Measurements from ENCODE around the gene KCNN3.

Gene KCNN3

GRCh38 chr1:154797175-154797574, 72.9 kb downstream of the KCNN3 start:
- Histone ChIP-seq H3K4me3 (ENCODE audit: low read length) (no peak overlapping the region), H3K27ac (ENCODE audit: low read depth, low read length) (no peak overlapping the region), H3K9ac (ENCODE audit: low read depth, low read length) (no peak overlapping the region), H3K9me3 (ENCODE audit: insufficient read depth, low read depth, low read length) (no peaks in the 10 kb centered on the region), H3K36me3 (ENCODE audit: insufficient read depth, low read length) (no peaks in the 10 kb centered on the region), H3K4me1 (ENCODE audit: insufficient read depth, low read length) (no peaks in the 10 kb centered on the region), H3K27me3 (ENCODE audit: insufficient read depth, low read length) (no peaks in the 10 kb centered on the region)
- WGBS: 95% methylated on average over 5 of the region's 6 CpGs

GRCh38 chr1:154796303-154796892, 73.7 kb downstream of the KCNN3 start:
- Histone ChIP-seq H3K4me1 (ENCODE audit: insufficient read depth, low read length) (no peaks in the 10 kb centered on the region), H3K9me3 (ENCODE audit: insufficient read depth, low read depth, low read length) (no peaks in the 10 kb centered on the region), H3K4me3 (ENCODE audit: low read length) (no peak overlapping the region), H3K9ac (ENCODE audit: low read depth, low read length) (no peak overlapping the region), H3K27me3 (ENCODE audit: insufficient read depth, low read length) (no peaks in the 10 kb centered on the region), H3K36me3 (ENCODE audit: insufficient read depth, low read length) (no peaks in the 10 kb centered on the region), H3K27ac (ENCODE audit: low read depth, low read length) (no peak overlapping the region)
- 94% methylated on average over 15 of the region's 15 CpGs for WGBS

- Histone ChIP-seq H3K27me3 (ENCODE audit: insufficient read depth, low read length) (no peaks in the 10 kb centered on the region), H3K4me1 (ENCODE audit: insufficient read depth, low read length) (no peaks in the 10 kb centered on the region), H3K4me3 (ENCODE audit: low read length) (no peak overlapping the region), H3K9ac (ENCODE audit: low read depth, low read length) (no peak overlapping the region), H3K27ac (ENCODE audit: low read depth, low read length) (no peak overlapping the region), H3K36me3 (ENCODE audit: insufficient read depth, low read length) (no peaks in the 10 kb centered on the region), H3K9me3 (ENCODE audit: insufficient read depth, low read depth, low read length) (no peaks in the 10 kb centered on the region)
- 76% methylated on average over 3 of the region's 3 CpGs for WGBS
These were observed 75.5 kb downstream of the KCNN3 start for GRCh38 chr1:154794608-154795007.

- WGBS: 85% methylated on average over 7 of the region's 7 CpGs
- Histone ChIP-seq H3K4me1 (ENCODE audit: insufficient read depth, low read length) (no peaks in the 10 kb centered on the region), H3K9me3 (ENCODE audit: insufficient read depth, low read depth, low read length) (no peaks in the 10 kb centered on the region), H3K36me3 (ENCODE audit: insufficient read depth, low read length) (no peaks in the 10 kb centered on the region), H3K9ac (ENCODE audit: low read depth, low read length) (no peak overlapping the region), H3K4me3 (ENCODE audit: low read length) (no peak overlapping the region), H3K27ac (ENCODE audit: low read depth, low read length) (no peak overlapping the region), H3K27me3 (ENCODE audit: insufficient read depth, low read length) (no peaks in the 10 kb centered on the region)
These were observed 76.4 kb downstream of the KCNN3 start for GRCh38 chr1:154793685-154794084.

GRCh38 chr1:154792899-154793298, 77.2 kb downstream of the KCNN3 start:
- Histone ChIP-seq H3K27ac (ENCODE audit: low read depth, low read length) (no peak overlapping the region), H3K9ac (ENCODE audit: low read depth, low read length) (no peak overlapping the region), H3K4me1 (ENCODE audit: insufficient read depth, low read length) (peaks cover 5% of the 10 kb centered on the region; the same call in 1 of the 2 replicates), H3K9me3 (ENCODE audit: insufficient read depth, low read depth, low read length) (no peaks in the 10 kb centered on the region), H3K4me3 (ENCODE audit: low read length) (no peak overlapping the region), H3K27me3 (ENCODE audit: insufficient read depth, low read length) (no peaks in the 10 kb centered on the region), H3K36me3 (ENCODE audit: insufficient read depth, low read length) (no peaks in the 10 kb centered on the region)
- 88% methylated on average over 3 of the region's 3 CpGs for WGBS

GRCh38 chr1:154791292-154792166, 78.6 kb downstream of the KCNN3 start:
- no peak overlapping the region for H3K4me3 ChIP-seq (ENCODE audit: low read length)
- H3K9me3 ChIP-seq (ENCODE audit: insufficient read depth, low read depth, low read length): no peaks in the 10 kb centered on the region
- H3K36me3 ChIP-seq (ENCODE audit: insufficient read depth, low read length): no peaks in the 10 kb centered on the region
- peaks cover 6% of the 10 kb centered on the region; the same call in 1 of the 2 replicates for H3K4me1 ChIP-seq (ENCODE audit: insufficient read depth, low read length)
- H3K27ac ChIP-seq (ENCODE audit: low read depth, low read length): no peak overlapping the region
- H3K9ac ChIP-seq (ENCODE audit: low read depth, low read length): no peak overlapping the region
- 58% methylated on average over 12 of the region's 13 CpGs for WGBS
- H3K27me3 ChIP-seq (ENCODE audit: insufficient read depth, low read length): no peaks in the 10 kb centered on the region

- Histone ChIP-seq H3K4me3 (ENCODE audit: low read length) (no peak overlapping the region), H3K9me3 (ENCODE audit: insufficient read depth, low read depth, low read length) (no peaks in the 10 kb centered on the region), H3K27ac (ENCODE audit: low read depth, low read length) (no peak overlapping the region), H3K9ac (ENCODE audit: low read depth, low read length) (no peak overlapping the region), H3K36me3 (ENCODE audit: insufficient read depth, low read length) (no peaks in the 10 kb centered on the region), H3K4me1 (ENCODE audit: insufficient read depth, low read length) (peaks cover 10% of the 10 kb centered on the region; the same call in 1 of the 2 replicates), H3K27me3 (ENCODE audit: insufficient read depth, low read length) (no peaks in the 10 kb centered on the region)
- 90% methylated on average over 10 of the region's 10 CpGs for WGBS
These were observed 81.2 kb downstream of the KCNN3 start for GRCh38 chr1:154788886-154789285.

- Histone ChIP-seq H3K27me3 (ENCODE audit: insufficient read depth, low read length) (no peaks in the 10 kb centered on the region), H3K36me3 (ENCODE audit: insufficient read depth, low read length) (no peaks in the 10 kb centered on the region), H3K9ac (ENCODE audit: low read depth, low read length) (no peak overlapping the region), H3K4me3 (ENCODE audit: low read length) (no peak overlapping the region), H3K9me3 (ENCODE audit: insufficient read depth, low read depth, low read length) (no peaks in the 10 kb centered on the region), H3K27ac (ENCODE audit: low read depth, low read length) (no peak overlapping the region), H3K4me1 (ENCODE audit: insufficient read depth, low read length) (peaks cover 10% of the 10 kb centered on the region; the same call in 1 of the 2 replicates)
- 84% methylated on average over 12 of the region's 12 CpGs for WGBS
These were observed 81.8 kb downstream of the KCNN3 start for GRCh38 chr1:154788110-154788870.

- no peaks in the 10 kb centered on the region for H3K36me3 ChIP-seq (ENCODE audit: insufficient read depth, low read length)
- H3K4me1 ChIP-seq (ENCODE audit: insufficient read depth, low read length): peaks cover 10% of the 10 kb centered on the region; the same call in 1 of the 2 replicates
- 89% methylated on average over 14 of the region's 14 CpGs for WGBS
- no peak overlapping the region for H3K9ac ChIP-seq (ENCODE audit: low read depth, low read length)
- H3K9me3 ChIP-seq (ENCODE audit: insufficient read depth, low read depth, low read length): no peaks in the 10 kb centered on the region
- H3K27ac ChIP-seq (ENCODE audit: low read depth, low read length): no peak overlapping the region
- no peak overlapping the region for H3K4me3 ChIP-seq (ENCODE audit: low read length)
- H3K27me3 ChIP-seq (ENCODE audit: insufficient read depth, low read length): no peaks in the 10 kb centered on the region
These were observed 83.1 kb downstream of the KCNN3 start for GRCh38 chr1:154786804-154787570.

GRCh38 chr1:154784924-154785531, 85.1 kb downstream of the KCNN3 start:
- Histone ChIP-seq H3K4me1 (ENCODE audit: insufficient read depth, low read length) (peaks cover 10% of the 10 kb centered on the region; the same call in 1 of the 2 replicates), H3K27ac (ENCODE audit: low read depth, low read length) (no peak overlapping the region)
- WGBS: 57% methylated on average over 2 of the region's 2 CpGs

More at GRCh38 chr1:154784924-154785531, 85.1 kb downstream of the KCNN3 start:
- Histone ChIP-seq H3K9ac (ENCODE audit: low read depth, low read length) (no peak overlapping the region), H3K4me3 (ENCODE audit: low read length) (no peak overlapping the region), H3K9me3 (ENCODE audit: insufficient read depth, low read depth, low read length) (no peaks in the 10 kb centered on the region), H3K36me3 (ENCODE audit: insufficient read depth, low read length) (no peaks in the 10 kb centered on the region), H3K27me3 (ENCODE audit: insufficient read depth, low read length) (no peaks in the 10 kb centered on the region)

Data from HUES64 (cell line).